GM18868 (cell line): ENCODE measurements around the gene IFNA4.
"Not testable (repeated sequence)": the region's sequence is repeated elsewhere in the genome, so short reads cannot be mapped to it uniquely, and the experiment has no call there.

Experiments used
- ATAC-seq: cut with Tn5 transposase; IDR thresholded peaks from one replicate; pipeline ENCODE4 v1.9.1; 2021; ENCODE audit warnings: mild to moderate bottlenecking, moderate library complexity; ENCODE audit not compliant: unreplicated experiment

IFNA4 gene

DNA sequence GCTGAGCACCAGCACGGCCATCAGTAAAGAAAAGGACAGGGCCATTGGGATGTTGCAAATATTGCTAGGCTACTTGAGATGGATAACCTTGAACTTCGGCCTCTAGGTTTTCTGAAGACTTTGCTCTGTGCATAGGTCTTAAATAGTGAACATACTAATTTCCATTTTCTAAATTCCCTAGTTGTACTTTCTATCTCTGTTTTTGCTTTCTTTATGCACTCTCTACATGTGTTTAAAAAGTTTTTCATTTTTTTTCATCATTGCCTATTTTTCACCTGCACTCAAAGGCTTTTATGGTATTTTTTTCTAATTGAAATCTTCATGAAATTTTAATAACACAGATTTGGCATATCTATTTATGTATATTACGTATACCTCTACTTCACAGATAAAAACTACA is at the start of gene IFNA4:
Gene IFNA4, minus strand, starts transcription at position 101 of the 400 bp plus-strand sequence. Its CDS starts 56 bp downstream, at position 45.
- not testable (repeated sequence) for ATAC-seq

DNA sequence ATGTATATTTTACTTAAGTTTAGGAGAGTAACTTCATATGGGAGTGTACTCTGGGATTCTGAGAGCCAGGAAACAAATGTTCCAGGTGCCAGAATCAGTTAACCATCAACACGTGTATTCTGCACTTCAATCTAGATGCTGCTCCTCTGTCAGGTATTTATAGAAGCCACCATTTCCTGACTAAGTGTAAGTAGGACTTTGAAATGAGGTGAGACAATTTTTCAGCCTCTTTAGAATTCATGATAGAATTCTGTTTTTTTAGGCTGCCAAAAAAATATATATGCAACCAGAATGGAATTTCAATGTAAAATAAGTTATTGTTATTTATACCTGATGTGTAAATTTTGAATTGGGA is 49.0 kb upstream of the IFNA4 start:
- ATAC-seq = not testable (repeated sequence)

- ATAC-seq = peak; percentile 83
These were observed 48.3 kb upstream of the IFNA4 start for GRCh38 chr9:21235468-21236359.

DNA sequence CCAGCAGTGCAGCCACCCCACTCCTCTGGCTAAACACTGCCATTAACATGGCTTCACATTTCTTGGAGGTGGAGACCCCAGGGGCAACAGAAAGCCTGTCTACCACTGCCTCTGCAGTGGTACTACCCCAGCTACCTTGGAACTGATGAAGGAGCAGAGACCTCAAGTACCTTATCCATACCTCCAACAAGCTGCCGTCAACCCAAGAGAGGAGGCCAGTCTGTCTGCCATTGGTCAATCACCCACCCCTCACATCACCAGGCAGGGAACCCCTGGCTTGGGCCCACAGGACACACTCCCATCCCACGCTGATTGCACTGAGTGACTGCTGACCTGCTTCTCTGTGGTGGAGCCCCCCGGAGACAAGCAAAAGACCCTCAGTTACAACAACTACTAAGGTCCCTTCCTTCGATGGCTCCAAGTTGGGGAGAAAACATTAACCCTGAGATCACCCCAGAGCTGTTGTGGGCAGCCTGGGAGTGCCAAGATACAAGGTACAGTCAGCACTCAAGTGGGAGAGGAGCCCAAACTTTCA is 46.8 kb upstream of the IFNA4 start:
- no peak for ATAC-seq

GRCh38 chr9:21233258-21233657 is 45.9 kb upstream of the IFNA4 start:
- no peak for ATAC-seq

DNA sequence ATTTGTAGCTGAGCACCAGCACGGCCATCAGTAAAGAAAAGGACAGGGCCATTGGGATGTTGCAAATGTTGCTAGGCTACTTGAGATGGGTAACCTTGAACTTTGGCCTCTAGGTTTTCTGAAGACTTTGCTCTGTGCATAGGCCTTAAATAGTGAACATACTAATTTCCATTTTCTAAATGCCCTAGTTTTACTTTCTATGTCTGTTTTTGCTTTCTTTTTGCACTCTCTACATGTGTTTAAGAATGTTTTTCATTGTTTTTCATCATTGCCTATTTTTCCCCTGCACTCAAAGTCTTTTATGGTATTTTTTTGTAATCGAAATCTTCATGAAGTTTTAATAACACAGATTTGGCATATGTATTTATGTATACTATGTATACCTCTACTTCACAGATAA is 40.7 kb upstream of the IFNA4 start, which contains the start of gene IFNA17:
Gene IFNA17, minus strand, starts transcription at position 101 of the 400 bp plus-strand sequence. Its CDS starts 49 bp downstream, at position 52.
- no peak for ATAC-seq

- ATAC-seq = not testable (repeated sequence)
These were observed 29.8 kb upstream of the IFNA4 start, which contains the start of gene IFNA16 for GRCh38 chr9:21217211-21217610. Gene IFNA16, minus strand, starts transcription at chr9:21217311. Its CDS starts 6 bp downstream, at chr9:21217305.

DNA sequence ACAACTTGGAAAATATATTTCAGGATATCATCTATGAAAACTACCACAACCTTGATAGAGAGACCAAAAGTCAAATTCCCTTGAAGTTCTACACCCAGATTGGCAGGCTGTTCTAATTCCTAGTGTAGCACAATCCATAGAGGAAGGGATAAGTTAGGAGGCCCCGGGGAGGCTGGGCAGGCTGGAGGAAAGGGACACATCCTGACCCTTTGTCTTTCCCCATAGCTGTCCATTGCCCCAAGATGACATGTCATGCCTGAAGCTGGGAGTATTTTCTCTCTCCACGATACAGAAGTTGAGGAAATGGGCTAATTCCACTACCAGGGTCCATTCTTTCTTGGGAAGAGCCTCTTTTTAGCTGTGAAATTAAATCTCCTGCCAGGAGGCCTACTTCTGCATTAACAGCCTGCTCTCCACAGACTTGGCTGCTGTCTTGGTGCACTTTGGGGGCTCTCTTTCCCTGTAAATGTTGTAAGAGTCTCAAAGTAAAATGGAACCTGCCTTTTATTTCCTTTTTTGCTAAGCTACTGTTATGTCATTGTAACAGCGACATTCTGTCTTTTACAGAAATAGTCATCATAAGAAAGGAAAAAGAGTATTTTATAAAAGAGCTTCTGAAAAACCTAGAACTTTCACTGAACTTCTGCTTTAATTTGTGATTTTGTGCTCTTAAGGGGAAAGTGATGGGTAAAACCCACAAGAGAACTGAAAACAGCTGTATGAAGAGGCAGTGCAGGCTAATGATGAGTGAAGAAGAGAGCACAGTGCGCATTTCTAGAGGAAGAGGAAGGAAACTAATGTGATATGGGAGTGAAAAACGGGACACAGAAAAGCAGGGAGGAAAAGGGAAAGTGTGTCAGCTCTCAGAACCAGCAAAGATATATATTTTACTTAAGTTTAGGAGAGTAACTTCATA is 26.3 kb upstream of the IFNA4 start:
- peak; percentile 85 for ATAC-seq

GRCh38 chr9:21212160-21212559 is 24.8 kb upstream of the IFNA4 start:
- not testable (repeated sequence) for ATAC-seq

- not testable (repeated sequence) for ATAC-seq
These were observed 23.4 kb upstream of the IFNA4 start for GRCh38 chr9:21210782-21211181.

DNA sequence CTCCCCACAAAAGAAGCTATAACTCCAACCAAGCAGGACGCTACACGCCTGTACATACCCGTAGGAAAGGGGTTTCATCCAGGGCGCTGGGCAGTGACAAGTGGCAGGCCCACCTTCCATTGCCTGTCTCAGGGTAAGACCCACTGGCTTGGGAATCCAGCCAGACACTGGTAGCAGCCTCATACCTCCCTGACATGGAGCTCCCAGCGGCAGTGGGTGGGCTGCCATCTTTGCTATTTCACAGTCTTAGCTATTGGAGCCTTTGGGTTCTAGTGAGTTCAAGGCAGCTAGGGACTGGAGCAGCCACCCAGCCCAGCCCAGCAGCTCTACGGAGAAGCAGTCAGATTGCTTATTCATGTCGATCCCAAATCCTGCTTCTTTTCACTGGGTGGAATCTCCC is 22.9 kb upstream of the IFNA4 start:
- no peak for ATAC-seq

- not testable (repeated sequence) for ATAC-seq
These were observed 19.7 kb upstream of the IFNA4 start, which contains the start of gene IFNA10 for GRCh38 chr9:21207043-21207442. Gene IFNA10, minus strand, starts transcription at chr9:21207143. Its CDS starts 46 bp downstream, at chr9:21207097.

GRCh38 chr9:21205204-21205603 is 17.8 kb upstream of the IFNA4 start:
- ATAC-seq = no peak

DNA sequence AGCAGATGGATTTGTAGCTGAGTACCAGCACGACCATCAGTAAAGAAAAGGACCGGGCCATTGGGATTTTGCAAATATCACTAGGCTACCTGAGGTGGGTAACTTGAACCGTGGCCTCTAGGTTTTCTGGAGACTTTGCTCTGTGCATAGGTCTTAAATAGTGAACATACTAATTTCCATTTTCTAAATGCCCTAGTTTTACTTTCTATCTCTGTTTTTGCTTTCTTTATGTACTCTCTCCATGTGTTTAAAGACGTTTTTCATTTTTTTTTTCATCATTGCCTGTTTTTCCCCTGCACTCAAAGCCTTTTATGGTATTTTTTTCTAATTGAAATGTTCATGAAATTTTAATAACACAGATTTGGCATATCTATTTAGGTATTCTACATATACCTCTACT is 14.7 kb upstream of the IFNA4 start, which contains the start of gene IFNA7:
Gene IFNA7, minus strand, starts transcription at position 101 of the 400 bp plus-strand sequence. Its CDS starts 40 bp downstream, at position 61.
- ATAC-seq = not testable (repeated sequence)

DNA sequence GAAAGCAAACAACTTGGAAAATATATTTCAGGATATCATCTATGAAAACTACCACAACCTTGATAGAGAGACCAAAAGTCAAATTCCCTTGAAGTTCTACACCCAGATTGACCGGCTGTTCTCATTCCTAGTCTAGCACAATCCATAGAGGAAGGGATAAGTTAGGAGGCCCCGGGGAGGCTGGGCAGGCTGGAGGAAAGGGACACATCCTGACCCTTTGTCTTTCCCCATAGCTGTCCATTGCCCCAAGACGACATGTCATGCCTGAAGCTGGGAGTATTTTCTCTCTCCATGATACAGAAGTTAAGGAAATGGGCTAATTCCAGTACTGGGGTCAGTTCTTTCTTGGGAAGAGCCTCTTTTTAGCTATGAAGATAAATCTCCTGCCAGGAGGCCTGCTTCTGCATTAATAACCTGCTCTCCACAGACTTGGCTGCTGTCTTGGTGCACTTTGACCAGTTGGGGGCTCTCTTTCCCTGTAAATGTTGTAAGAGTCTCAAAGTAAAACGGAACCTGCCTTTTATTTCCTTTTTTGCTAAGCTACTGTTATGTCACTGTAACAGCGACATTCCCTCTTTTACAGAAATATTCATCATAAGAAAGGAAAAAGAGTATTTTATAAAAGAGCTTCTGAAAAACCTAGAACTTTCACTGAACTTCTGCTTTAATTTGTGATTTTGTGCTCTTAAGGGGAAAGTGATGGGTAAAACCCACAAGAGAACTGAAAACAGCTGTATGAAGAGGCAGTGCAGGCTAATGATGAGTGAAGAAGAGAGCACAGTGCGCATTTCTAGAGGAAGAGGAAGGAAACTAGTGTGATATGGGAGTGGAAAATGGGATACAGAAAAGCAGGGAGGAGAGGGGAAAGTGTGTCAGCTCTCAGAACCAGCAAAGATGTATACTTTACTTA is 7.7 kb upstream of the IFNA4 start:
- peak; percentile 97 for ATAC-seq

- ATAC-seq = peak; percentile 97
These were observed 4.3 kb downstream of the IFNA4 start for GRCh38 chr9:21182810-21183736.

GRCh38 chr9:21174671-21175070 is 12.7 kb downstream of the IFNA4 start:
- no peak for ATAC-seq

DNA sequence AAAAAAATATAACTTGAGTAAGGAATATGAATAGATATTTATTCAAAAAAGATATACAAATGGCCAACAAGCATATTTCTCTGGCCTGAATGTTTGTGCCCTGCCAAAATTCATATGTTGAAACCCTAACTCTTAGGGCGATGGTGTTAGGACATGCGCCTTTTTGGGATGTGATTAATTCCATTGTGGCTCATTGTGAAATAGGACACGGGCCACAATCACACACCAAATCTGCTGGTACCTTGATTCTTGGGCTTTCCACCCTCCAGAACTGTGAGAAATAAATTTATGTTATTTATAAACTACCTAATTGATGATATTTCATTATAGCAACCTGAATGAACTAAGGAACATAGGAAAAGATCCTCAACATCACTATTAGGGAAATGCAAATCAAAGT is 15.2 kb downstream of the IFNA4 start:
- no peak for ATAC-seq

GRCh38 chr9:21171351-21171750 is 16.0 kb downstream of the IFNA4 start:
- ATAC-seq = no peak
